ENCODE measurements around the gene RGS9.
"Not testable (repeated sequence)": the region's sequence is repeated elsewhere in the genome, so short reads cannot be mapped to it uniquely, and the experiment has no call there.

DNA sequence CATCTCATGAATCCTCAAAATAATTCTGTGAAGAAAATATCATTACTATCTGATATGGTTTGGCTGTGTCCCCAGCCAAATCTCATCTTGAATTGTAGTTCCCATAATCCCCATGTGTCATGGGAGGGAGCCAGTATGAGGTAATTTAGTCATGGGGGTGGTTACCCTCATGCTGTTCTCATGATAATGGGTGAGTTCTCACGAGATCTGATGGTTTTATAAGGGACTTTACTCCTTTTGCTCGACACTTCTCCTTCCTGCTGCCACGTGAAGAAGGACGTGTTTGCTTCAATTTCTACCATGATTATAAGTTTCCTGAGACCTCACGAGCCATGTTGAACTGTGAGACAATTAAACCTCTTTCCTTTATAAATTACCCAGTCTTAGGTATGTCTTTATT, 20.7 kb upstream of the RGS9 start:
- TF ChIP-seq CHD2 (IDR thresholded peaks at IDR 0.05; ENCODE audit: low read length, partially characterized antibody); CTCF (IDR thresholded peaks at IDR 0.05): not testable (repeated sequence)

All from A549 (cell line).